Lower lobe of right lung (tissue), 2 donors: ENCODE results near the gene PCARE. TPM values are rescaled to one million over a fixed set of nuclear protein-coding genes. Genes with fewer than 3 reads are reported as not detected.

Experiments used
- ATAC-seq, 2 donors: fragments of 200-7000 bp; cut with Tn5 transposase; one replicate each; pipeline ENCODE4 v1.9.1; 2020 to 2022; ENCODE audit warnings: mild to moderate bottlenecking in 2 of 2, moderate library complexity in 2 of 2
- DNase-seq: peaks from one replicate; pipeline ENCODE4 v3.0.0-alpha.2; 2020
- H3K27ac ChIP-seq: fragments of 200-600 bp; one replicate; pipeline ENCODE4 v1.8.0; 2022
- H3K27me3 ChIP-seq: fragments of 200-600 bp; one replicate; pipeline ENCODE4 v1.8.0; 2022; ENCODE audit warnings: low read depth
- H3K36me3 ChIP-seq: fragments of 200-600 bp; one replicate; pipeline ENCODE4 v1.8.0; 2022; ENCODE audit warnings: mild to moderate bottlenecking
- H3K4me1 ChIP-seq: fragments of 200-600 bp; one replicate; pipeline ENCODE4 v1.8.0; 2022
- H3K4me3 ChIP-seq: fragments of 200-600 bp; one replicate; pipeline ENCODE4 v1.8.0; 2022; ENCODE audit warnings: mild to moderate bottlenecking
- H3K9me3 ChIP-seq: fragments of 200-600 bp; one replicate; pipeline ENCODE4 v1.8.0; 2022
- intact Hi-C: fragments of 100-400 bp; cut with DNase I; formaldehyde crosslinking; loops from one replicate; pipeline ENCODE4 v1.11.0; 2022
- total RNA-seq: library from RNA; stranded (reverse); fragmentation: NEBNext Ultra II Directional; extraction: Animal tissue kit (Norgen Biotek cat#: 25700); gene quantifications from one replicate; pipeline ENCODE4 v1.2.1, GENCODE V29; 2021
- TF ChIP-seq, protein P1 (sequence below): fragments of 200-600 bp; IDR thresholded peaks from one replicate; pipeline ENCODE4 v1.8.0; 2022; ENCODE audit warnings: antibody characterized with exemption, mild to moderate bottlenecking
- donor health status: DM: no; HTN: yes; CAD: no; lungs with severe emphysema.

PCARE gene
- total RNA-seq, 1 donor from 2014 or later: 0.95 TPM

DNA sequence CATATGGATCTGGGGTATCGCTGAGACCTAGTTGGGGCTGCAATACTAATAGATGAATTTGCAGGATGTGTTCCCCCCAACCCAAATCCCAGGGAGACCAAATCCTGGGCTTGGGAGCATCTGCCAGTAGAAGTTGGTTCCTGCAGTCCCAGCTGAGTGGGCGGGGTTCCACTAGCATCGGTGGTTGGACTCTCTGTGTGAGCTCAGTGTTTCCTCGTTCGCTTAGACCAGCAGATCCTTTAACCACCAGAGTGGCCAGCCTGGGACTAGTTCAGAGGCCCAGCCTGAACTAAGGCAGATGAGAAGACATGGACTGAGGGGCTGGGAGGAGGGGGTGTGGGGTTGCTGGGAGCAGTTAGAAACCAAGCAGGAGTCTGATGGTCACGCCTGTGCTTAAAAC lies 40.7 kb downstream of the PCARE start:
- Histone ChIP-seq H3K9me3 (no peaks in the 10 kb centered on the region), H3K27me3 (no peaks in the 10 kb centered on the region), H3K4me1 (no peaks in the 10 kb centered on the region), H3K36me3 (no peaks in the 10 kb centered on the region), H3K27ac (no peak overlapping the region), H3K4me3 (no peak overlapping the region)
- TF ChIP-seq, protein P1, sequence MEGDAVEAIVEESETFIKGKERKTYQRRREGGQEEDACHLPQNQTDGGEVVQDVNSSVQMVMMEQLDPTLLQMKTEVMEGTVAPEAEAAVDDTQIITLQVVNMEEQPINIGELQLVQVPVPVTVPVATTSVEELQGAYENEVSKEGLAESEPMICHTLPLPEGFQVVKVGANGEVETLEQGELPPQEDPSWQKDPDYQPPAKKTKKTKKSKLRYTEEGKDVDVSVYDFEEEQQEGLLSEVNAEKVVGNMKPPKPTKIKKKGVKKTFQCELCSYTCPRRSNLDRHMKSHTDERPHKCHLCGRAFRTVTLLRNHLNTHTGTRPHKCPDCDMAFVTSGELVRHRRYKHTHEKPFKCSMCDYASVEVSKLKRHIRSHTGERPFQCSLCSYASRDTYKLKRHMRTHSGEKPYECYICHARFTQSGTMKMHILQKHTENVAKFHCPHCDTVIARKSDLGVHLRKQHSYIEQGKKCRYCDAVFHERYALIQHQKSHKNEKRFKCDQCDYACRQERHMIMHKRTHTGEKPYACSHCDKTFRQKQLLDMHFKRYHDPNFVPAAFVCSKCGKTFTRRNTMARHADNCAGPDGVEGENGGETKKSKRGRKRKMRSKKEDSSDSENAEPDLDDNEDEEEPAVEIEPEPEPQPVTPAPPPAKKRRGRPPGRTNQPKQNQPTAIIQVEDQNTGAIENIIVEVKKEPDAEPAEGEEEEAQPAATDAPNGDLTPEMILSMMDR: no peak
- ATAC-seq: no peak
- intact Hi-C loops: no loop called here
- no peak for DNase-seq

DNA sequence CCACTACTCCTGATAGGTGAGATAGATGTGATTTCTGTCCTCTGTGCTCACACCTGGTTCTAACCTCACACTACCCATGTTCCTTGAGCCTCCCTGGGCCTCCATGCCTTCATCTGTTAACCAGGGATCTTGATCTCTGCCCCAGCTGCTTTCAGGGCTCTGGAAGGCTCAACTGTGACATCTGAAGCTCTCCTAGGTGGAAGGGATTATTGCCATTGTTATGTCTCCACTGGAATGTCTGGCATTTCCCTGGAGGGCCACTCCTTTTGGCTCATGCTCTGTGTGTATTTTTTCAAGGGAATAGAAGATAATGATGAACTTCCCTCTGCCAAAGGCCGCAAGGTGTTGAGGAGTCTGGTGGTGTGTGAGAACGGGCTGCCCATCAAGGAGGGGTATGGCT lies 41.2 kb downstream of the PCARE start:
- H3K4me3 ChIP-seq: no peak overlapping the region
- DNase-seq: no peak
- TF ChIP-seq, protein P1: no peak
- H3K27me3 ChIP-seq: no peaks in the 10 kb centered on the region
- H3K4me1 ChIP-seq: no peaks in the 10 kb centered on the region
- no peak overlapping the region for H3K27ac ChIP-seq
- intact Hi-C loops: no loop called here
- peak in 1 of 2 donors; percentile 13 for ATAC-seq
- no peaks in the 10 kb centered on the region for H3K9me3 ChIP-seq
- no peaks in the 10 kb centered on the region for H3K36me3 ChIP-seq

DNA sequence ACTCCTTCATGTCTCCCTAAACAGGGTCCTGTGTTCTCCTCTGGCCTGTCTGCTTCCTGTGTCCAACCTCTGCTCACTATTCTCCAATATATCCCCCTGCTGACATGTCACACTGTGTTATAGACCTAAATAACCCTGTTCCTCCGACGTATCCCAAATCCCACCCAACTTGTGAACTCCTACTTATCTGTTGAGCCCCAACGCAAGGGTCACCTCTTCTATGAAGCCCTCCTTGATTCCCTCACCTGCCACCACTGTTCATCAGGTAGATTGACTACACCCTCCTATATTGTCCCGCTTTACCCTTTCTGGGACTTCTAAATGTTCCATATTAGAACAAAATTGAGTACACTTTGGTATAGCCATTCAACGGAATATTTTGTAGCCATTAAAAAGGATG lies 42.1 kb downstream of the PCARE start:
- no peak overlapping the region for H3K27ac ChIP-seq
- ATAC-seq: no peak
- H3K9me3 ChIP-seq: no peaks in the 10 kb centered on the region
- TF ChIP-seq, protein P1: no peak
- no peak overlapping the region for H3K4me3 ChIP-seq
- intact Hi-C loops: no loop called here
- H3K4me1 ChIP-seq: no peaks in the 10 kb centered on the region
- no peaks in the 10 kb centered on the region for H3K27me3 ChIP-seq
- H3K36me3 ChIP-seq: no peaks in the 10 kb centered on the region
- no peak for DNase-seq

DNA sequence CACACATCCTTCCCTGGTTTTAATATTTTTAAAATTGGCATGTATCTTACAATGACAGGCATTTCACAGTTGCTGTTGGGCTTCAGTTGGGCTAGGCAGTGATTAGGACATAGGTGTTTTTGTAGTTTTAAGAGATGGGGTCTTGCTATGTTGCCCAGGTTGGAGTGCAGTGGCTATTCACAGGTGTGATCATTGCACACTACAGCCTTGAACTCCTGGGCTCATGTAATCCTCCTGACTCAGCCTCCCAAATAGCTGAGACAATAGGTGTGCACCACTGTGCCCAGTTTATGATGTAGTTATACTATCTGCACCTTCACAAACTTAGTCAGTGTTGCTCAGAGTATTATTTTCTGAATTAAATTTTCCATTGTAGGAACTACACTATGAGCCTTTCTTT lies 43.3 kb downstream of the PCARE start:
- no peak overlapping the region for H3K27ac ChIP-seq
- no peaks in the 10 kb centered on the region for H3K9me3 ChIP-seq
- TF ChIP-seq, protein P1: no peak
- no peaks in the 10 kb centered on the region for H3K4me1 ChIP-seq
- no peak for ATAC-seq
- no peaks in the 10 kb centered on the region for H3K27me3 ChIP-seq
- no peak for DNase-seq
- intact Hi-C loops: no loop called here
- H3K4me3 ChIP-seq: no peak overlapping the region
- H3K36me3 ChIP-seq: no peaks in the 10 kb centered on the region

DNA sequence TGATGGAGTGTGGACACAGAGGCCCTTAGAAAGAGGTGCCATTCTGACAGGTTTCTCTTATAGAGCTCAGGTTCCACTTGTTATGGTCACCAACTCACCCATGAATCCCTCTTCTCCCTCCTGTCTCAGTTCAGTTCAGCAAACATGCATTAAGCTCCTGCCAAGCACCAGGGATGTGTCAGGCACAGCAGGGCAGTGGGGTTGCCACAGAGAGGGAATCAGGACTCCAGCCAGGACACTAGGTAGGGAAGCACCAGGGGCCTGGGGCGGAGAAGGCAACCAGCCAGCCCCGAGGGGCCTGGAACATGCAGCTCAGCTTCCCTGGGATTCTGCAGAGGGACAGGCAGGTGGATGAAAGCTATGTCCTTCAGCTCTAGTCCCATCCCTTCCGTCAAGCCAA lies 48.6 kb downstream of the PCARE start:
- no peak overlapping the region for H3K4me3 ChIP-seq
- H3K36me3 ChIP-seq: no peaks in the 10 kb centered on the region
- no peak overlapping the region for H3K27ac ChIP-seq
- no peaks in the 10 kb centered on the region for H3K4me1 ChIP-seq
- H3K27me3 ChIP-seq: no peaks in the 10 kb centered on the region
- no peaks in the 10 kb centered on the region for H3K9me3 ChIP-seq
- intact Hi-C loops: no loop called here
- TF ChIP-seq, protein P1: no peak
- DNase-seq (no peak), ATAC-seq (no peak)

DNA sequence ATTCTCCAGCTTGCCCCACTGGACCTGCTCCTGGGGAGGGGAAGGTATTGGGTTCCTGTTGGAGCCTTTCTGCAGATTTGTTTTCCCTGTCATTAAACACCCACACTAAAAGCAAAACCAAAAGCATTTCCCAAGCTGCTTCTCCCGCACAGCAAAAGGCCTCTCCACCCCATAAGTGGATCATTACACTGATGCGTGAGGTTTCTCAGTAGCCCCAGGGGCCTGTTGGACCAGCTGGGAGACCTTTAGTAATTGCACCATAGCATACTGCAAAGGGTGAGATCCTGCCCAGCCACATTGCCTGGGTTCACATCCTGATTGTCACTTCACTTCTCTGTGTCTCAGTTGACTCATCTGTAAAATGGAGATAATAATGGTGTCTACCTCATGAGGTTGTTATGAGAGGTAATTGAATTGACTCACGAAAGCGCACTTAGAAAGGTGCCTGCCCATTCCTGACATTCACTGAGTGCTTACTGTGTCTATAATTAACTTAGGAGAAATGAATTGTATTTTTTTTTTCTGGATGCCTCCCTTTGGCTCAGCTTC lies 49.4 kb downstream of the PCARE start:
- ATAC-seq (no peak), DNase-seq (no peak)
- TF ChIP-seq, protein P1: no peak
- intact Hi-C loops: no loop called here
- H3K4me1 ChIP-seq: no peaks in the 10 kb centered on the region
- no peaks in the 10 kb centered on the region for H3K27me3 ChIP-seq
- H3K9me3 ChIP-seq: no peaks in the 10 kb centered on the region
- H3K4me3 ChIP-seq: no peak overlapping the region
- no peaks in the 10 kb centered on the region for H3K36me3 ChIP-seq
- no peak overlapping the region for H3K27ac ChIP-seq
